MM.1S (cell line): ENCODE data around the gene ZNF618.

Experiments
- DNase-seq: peaks from one replicate; pipeline ENCODE4 v3.0.0-alpha.2; 2015
- H2AFZ ChIP-seq: fragments of 300-600 bp; sonication (generic); 2 replicates; pipeline ENCODE4 v1.6.0; 2016; ENCODE audit warnings: antibody characterized with exemption, low read length
- H3F3A ChIP-seq: fragments of 300-600 bp; sonication (generic); 2 replicates; pipeline ENCODE4 v1.6.1; 2016; ENCODE audit warnings: mild to moderate bottlenecking, antibody characterized with exemption, low read length, moderate library complexity, mixed read lengths; ENCODE audit not compliant: insufficient read depth
- H3K27ac ChIP-seq: fragments of 300-600 bp; sonication (generic); 2 replicates; pipeline ENCODE4 v1.5.1; 2016; ENCODE audit warnings: mild to moderate bottlenecking, low read length
- H3K27me3 ChIP-seq: fragments of 300-600 bp; sonication (generic); replicated peaks from 2 replicates; pipeline ENCODE4 v1.6.0; 2016; ENCODE audit warnings: low read length; ENCODE audit not compliant: insufficient read depth
- H3K36me3 ChIP-seq: fragments of 300-600 bp; sonication (generic); replicated peaks from 2 replicates; pipeline ENCODE4 v1.6.1; 2016; ENCODE audit warnings: mild to moderate bottlenecking, low read length, mixed read lengths; ENCODE audit not compliant: insufficient read depth
- H3K4me1 ChIP-seq: fragments of 300-600 bp; sonication (generic); 2 replicates; pipeline ENCODE4 v1.6.1; 2016; ENCODE audit warnings: low read length, mixed read lengths
- H3K4me2 ChIP-seq: fragments of 300-600 bp; sonication (generic); 2 replicates; pipeline ENCODE4 v1.6.0; 2016; ENCODE audit warnings: low read depth, low read length
- H3K4me3 ChIP-seq: fragments of 300-600 bp; sonication (generic); 2 replicates; pipeline ENCODE4 v1.5.1; 2016; ENCODE audit warnings: low read length, mixed read lengths
- H3K79me2 ChIP-seq: fragments of 300-600 bp; sonication (generic); 2 replicates; pipeline ENCODE4 v1.6.1; 2016; ENCODE audit warnings: mixed run types, low read length, mixed read lengths
- H3K9ac ChIP-seq: fragments of 300-600 bp; sonication (generic); 2 replicates; pipeline ENCODE4 v1.6.1; 2016; ENCODE audit warnings: low read length, mixed read lengths
- H3K9me2 ChIP-seq: fragments of 300-600 bp; sonication (generic); replicated peaks from 2 replicates; pipeline ENCODE4 v1.6.1; 2016; ENCODE audit warnings: mild to moderate bottlenecking, low read length, mixed read lengths; ENCODE audit not compliant: insufficient read depth
- H3K9me3 ChIP-seq: fragments of 300-600 bp; sonication (generic); replicated peaks from 2 replicates; pipeline ENCODE4 v1.6.1; 2016; ENCODE audit warnings: mild to moderate bottlenecking, low read length, mixed read lengths; ENCODE audit not compliant: insufficient read depth
- H4K20me1 ChIP-seq: fragments of 300-600 bp; sonication (generic); 2 replicates; pipeline ENCODE4 v1.6.1; 2016; ENCODE audit warnings: mild to moderate bottlenecking, low read length, moderate library complexity, mixed read lengths; ENCODE audit not compliant: insufficient read depth
- CTCF ChIP-seq: fragments of 300-600 bp; sonication (generic); IDR thresholded peaks from 2 replicates; pipeline ENCODE4 v1.5.1; 2016; ENCODE audit warnings: antibody characterized with exemption, low read length, mixed read lengths
- EZH2 ChIP-seq: fragments of 300-600 bp; sonication (generic); optimal IDR thresholded peaks from 2 replicates; pipeline ENCODE3; 2017; ENCODE audit warnings: low read depth, mild to moderate bottlenecking, antibody characterized with exemption, low read length, mixed read lengths
- EZH2phosphoT487 ChIP-seq: fragments of 300-600 bp; sonication (generic); IDR thresholded peaks from 2 replicates; pipeline ENCODE4 v1.6.1; 2018; ENCODE audit warnings: antibody characterized with exemption, low read length

ZNF618 gene

GRCh38 chr9:114048533-114049415 lies 172.7 kb downstream of the ZNF618 start:
- Histone ChIP-seq H3F3A (no peaks in the 10 kb centered on the region), H3K27ac (no peak overlapping the region), H3K4me3 (no peak overlapping the region), H3K4me2 (no peak overlapping the region), H2AFZ (no peak overlapping the region), H3K9me2 (no peaks in the 10 kb centered on the region), H3K9ac (no peak overlapping the region), H3K9me3 (no peaks in the 10 kb centered on the region), H3K4me1 (no peaks in the 10 kb centered on the region), H4K20me1 (no peaks in the 10 kb centered on the region), H3K79me2 (no peaks in the 10 kb centered on the region), H3K27me3 (no peaks in the 10 kb centered on the region), H3K36me3 (no peaks in the 10 kb centered on the region)
- TF ChIP-seq EZH2phosphoT487 (no peak), EZH2 (no peak)
- no peak for DNase-seq

GRCh38 chr9:114049441-114050225 lies 173.5 kb downstream of the ZNF618 start:
- no peaks in the 10 kb centered on the region for H3K79me2 ChIP-seq
- H3K4me1 ChIP-seq: no peaks in the 10 kb centered on the region
- no peak for TF ChIP-seq CTCF
- no peak for TF ChIP-seq EZH2phosphoT487
- TF ChIP-seq EZH2: no peak

GRCh38 chr9:114050226-114050568 lies 174.1 kb downstream of the ZNF618 start:
- TF ChIP-seq CTCF (no peak), EZH2 (no peak), EZH2phosphoT487 (no peak)
- no peaks in the 10 kb centered on the region for H4K20me1 ChIP-seq
- H3K9ac ChIP-seq: no peak overlapping the region
- H3K4me3 ChIP-seq: no peak overlapping the region
- H3K4me2 ChIP-seq: no peak overlapping the region
- no peaks in the 10 kb centered on the region for H3K9me2 ChIP-seq
- H3K27ac ChIP-seq: no peak overlapping the region
- no peaks in the 10 kb centered on the region for H3K79me2 ChIP-seq
- H3K4me1 ChIP-seq: no peaks in the 10 kb centered on the region
- H2AFZ ChIP-seq: no peak overlapping the region
- H3K9me3 ChIP-seq: no peaks in the 10 kb centered on the region
- no peaks in the 10 kb centered on the region for H3F3A ChIP-seq
- no peaks in the 10 kb centered on the region for H3K36me3 ChIP-seq
- H3K27me3 ChIP-seq: no peaks in the 10 kb centered on the region
- DNase-seq: no peak

More at GRCh38 chr9:114049441-114050225, 173.5 kb downstream of the ZNF618 start:
- no peak for DNase-seq
- no peaks in the 10 kb centered on the region for H3F3A ChIP-seq
- H3K4me3 ChIP-seq: no peak overlapping the region
- no peaks in the 10 kb centered on the region for H4K20me1 ChIP-seq
- H3K36me3 ChIP-seq: no peaks in the 10 kb centered on the region
- H3K4me2 ChIP-seq: no peak overlapping the region
- H3K9ac ChIP-seq: no peak overlapping the region
- no peaks in the 10 kb centered on the region for H3K9me3 ChIP-seq
- no peaks in the 10 kb centered on the region for H3K9me2 ChIP-seq
- no peak overlapping the region for H2AFZ ChIP-seq
- H3K27ac ChIP-seq: no peak overlapping the region
- H3K27me3 ChIP-seq: no peaks in the 10 kb centered on the region

- H3K4me3 ChIP-seq: no peak overlapping the region
- no peaks in the 10 kb centered on the region for H3F3A ChIP-seq
- no peaks in the 10 kb centered on the region for H3K36me3 ChIP-seq
- H3K79me2 ChIP-seq: no peaks in the 10 kb centered on the region
- no peaks in the 10 kb centered on the region for H3K9me3 ChIP-seq
- no peak overlapping the region for H3K9ac ChIP-seq
- no peak overlapping the region for H2AFZ ChIP-seq
- H3K27ac ChIP-seq: no peak overlapping the region
- no peak for TF ChIP-seq CTCF
- TF ChIP-seq EZH2phosphoT487: no peak
- no peak for TF ChIP-seq EZH2
- no peaks in the 10 kb centered on the region for H3K4me1 ChIP-seq
- H4K20me1 ChIP-seq: no peaks in the 10 kb centered on the region
- no peak for DNase-seq
- H3K27me3 ChIP-seq: no peaks in the 10 kb centered on the region
- H3K4me2 ChIP-seq: no peak overlapping the region
- no peaks in the 10 kb centered on the region for H3K9me2 ChIP-seq
These were observed 174.5 kb downstream of the ZNF618 start for GRCh38 chr9:114050646-114051045.
